ENCODE data around the gene TAB2. TPM values are rescaled to one million over a fixed set of nuclear protein-coding genes. Genes with fewer than 3 reads are reported as not detected.

TAB2 gene
- total RNA-seq, 1 donor from 2014 or later: 81.8 TPM

DNA sequence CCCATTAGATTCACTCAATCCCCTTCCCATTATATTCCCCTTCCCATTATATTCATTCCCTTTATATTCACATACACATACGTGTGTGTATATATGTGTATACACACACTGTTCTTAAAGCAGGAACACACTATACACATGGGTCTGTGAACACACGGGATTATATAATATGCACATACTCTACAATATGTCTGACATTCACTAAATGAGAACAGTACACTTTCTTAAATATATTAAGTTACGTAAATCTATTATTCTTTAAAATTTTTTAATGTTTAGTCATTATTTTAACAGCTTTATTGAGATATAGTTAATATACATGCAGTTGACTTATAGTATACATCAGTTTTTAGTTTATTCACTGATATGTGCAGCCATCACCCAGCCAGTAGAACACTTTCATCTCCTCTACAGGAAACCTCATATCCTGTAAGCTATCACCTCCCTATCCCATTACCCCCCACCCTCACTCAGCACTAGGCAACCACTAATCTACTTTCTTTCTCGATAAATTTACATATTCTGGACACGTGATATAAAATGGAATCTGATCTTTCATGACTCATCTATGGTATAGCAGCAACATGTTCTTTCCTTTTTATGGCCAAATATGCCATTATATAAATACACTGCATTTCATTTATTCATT is 68.6 kb downstream of the TAB2 start:
- no peak overlapping the region for H3K4me3 Mint-ChIP-seq (ENCODE audit: unreplicated experiment)
- no peak overlapping the region for H3K27ac ChIP-seq (ENCODE audit: low read depth, low read length)
- H3K79me2 ChIP-seq (ENCODE audit: insufficient read depth, low read length): peaks cover 75% of the 10 kb centered on the region
- no peak overlapping the region for H3K4me2 ChIP-seq (ENCODE audit: low read length)
- no peak overlapping the region for H2AFZ ChIP-seq (ENCODE audit: low read depth, low read length)
- no peaks in the 10 kb centered on the region for H3K27me3 Mint-ChIP-seq (ENCODE audit: low read depth, unreplicated experiment)
- H3K4me3 ChIP-seq (ENCODE audit: insufficient read depth, low read depth, low read length): no peak overlapping the region
- TF ChIP-seq EZH2 (IDR thresholded peaks at IDR 0.05; ENCODE audit: insufficient read depth, low read length): no peak
- TF ChIP-seq, protein P1, sequence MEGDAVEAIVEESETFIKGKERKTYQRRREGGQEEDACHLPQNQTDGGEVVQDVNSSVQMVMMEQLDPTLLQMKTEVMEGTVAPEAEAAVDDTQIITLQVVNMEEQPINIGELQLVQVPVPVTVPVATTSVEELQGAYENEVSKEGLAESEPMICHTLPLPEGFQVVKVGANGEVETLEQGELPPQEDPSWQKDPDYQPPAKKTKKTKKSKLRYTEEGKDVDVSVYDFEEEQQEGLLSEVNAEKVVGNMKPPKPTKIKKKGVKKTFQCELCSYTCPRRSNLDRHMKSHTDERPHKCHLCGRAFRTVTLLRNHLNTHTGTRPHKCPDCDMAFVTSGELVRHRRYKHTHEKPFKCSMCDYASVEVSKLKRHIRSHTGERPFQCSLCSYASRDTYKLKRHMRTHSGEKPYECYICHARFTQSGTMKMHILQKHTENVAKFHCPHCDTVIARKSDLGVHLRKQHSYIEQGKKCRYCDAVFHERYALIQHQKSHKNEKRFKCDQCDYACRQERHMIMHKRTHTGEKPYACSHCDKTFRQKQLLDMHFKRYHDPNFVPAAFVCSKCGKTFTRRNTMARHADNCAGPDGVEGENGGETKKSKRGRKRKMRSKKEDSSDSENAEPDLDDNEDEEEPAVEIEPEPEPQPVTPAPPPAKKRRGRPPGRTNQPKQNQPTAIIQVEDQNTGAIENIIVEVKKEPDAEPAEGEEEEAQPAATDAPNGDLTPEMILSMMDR (IDR thresholded peaks at IDR 0.05; ENCODE audit: insufficient read depth, low read depth, low read length): no peak
- H3K36me3 ChIP-seq (ENCODE audit: insufficient read depth, low read length): peaks cover 23% of the 10 kb centered on the region
- H3K4me1 ChIP-seq (ENCODE audit: insufficient read depth, low read length): no peaks in the 10 kb centered on the region
- FAIRE-seq: no peak
- H3K9me3 ChIP-seq (ENCODE audit: insufficient read depth, low read depth, low read length): no peaks in the 10 kb centered on the region
- H3K36me3 Mint-ChIP-seq (ENCODE audit: low read depth, unreplicated experiment): peaks cover 24% of the 10 kb centered on the region
- H4K20me1 ChIP-seq (ENCODE audit: insufficient read depth, low read length): peaks cover 57% of the 10 kb centered on the region
- H3K9me3 Mint-ChIP-seq (ENCODE audit: unreplicated experiment): peaks cover 3% of the 10 kb centered on the region
- H3K4me1 Mint-ChIP-seq (ENCODE audit: low read depth, unreplicated experiment): no peaks in the 10 kb centered on the region
- no peak overlapping the region for H3K9ac ChIP-seq (ENCODE audit: low read length)
- no peaks in the 10 kb centered on the region for H3K27me3 ChIP-seq (ENCODE audit: insufficient read depth, low read length)
- DNase-seq (ENCODE audit: low read depth): no peak
- no peak overlapping the region for H3K27ac Mint-ChIP-seq (ENCODE audit: unreplicated experiment)

GRCh38 chr6:149387779-149388512 is 70.4 kb downstream of the TAB2 start:
- TF ChIP-seq, protein P1 (IDR thresholded peaks at IDR 0.05; ENCODE audit: insufficient read depth, low read depth, low read length): no peak
- TF ChIP-seq EZH2 (IDR thresholded peaks at IDR 0.05; ENCODE audit: insufficient read depth, low read length): no peak
- Histone ChIP-seq H3K79me2 (ENCODE audit: insufficient read depth, low read length) (peaks cover 79% of the 10 kb centered on the region), H3K4me2 (ENCODE audit: low read length) (no peak overlapping the region), H3K36me3 (ENCODE audit: insufficient read depth, low read length) (peaks cover 28% of the 10 kb centered on the region), H4K20me1 (ENCODE audit: insufficient read depth, low read length) (peaks cover 57% of the 10 kb centered on the region), H3K9ac (ENCODE audit: low read length) (no peak overlapping the region), H3K9me3 (ENCODE audit: insufficient read depth, low read depth, low read length) (no peaks in the 10 kb centered on the region), H3K4me3 (ENCODE audit: insufficient read depth, low read depth, low read length) (no peak overlapping the region), H3K27me3 (ENCODE audit: insufficient read depth, low read length) (no peaks in the 10 kb centered on the region), H3K4me1 (ENCODE audit: insufficient read depth, low read length) (no peaks in the 10 kb centered on the region), H2AFZ (ENCODE audit: low read depth, low read length) (no peak overlapping the region), H3K27ac (ENCODE audit: low read depth, low read length) (no peak overlapping the region)
- DNase-seq (ENCODE audit: low read depth) (no peak), FAIRE-seq (no peak)
- peaks cover 3% of the 10 kb centered on the region for H3K9me3 Mint-ChIP-seq (ENCODE audit: unreplicated experiment)
- H3K4me1 Mint-ChIP-seq (ENCODE audit: low read depth, unreplicated experiment): peaks cover 6% of the 10 kb centered on the region
- no peak overlapping the region for H3K4me3 Mint-ChIP-seq (ENCODE audit: unreplicated experiment)
- H3K27ac Mint-ChIP-seq (ENCODE audit: unreplicated experiment): no peak overlapping the region
- peaks cover 26% of the 10 kb centered on the region for H3K36me3 Mint-ChIP-seq (ENCODE audit: low read depth, unreplicated experiment)
- no peaks in the 10 kb centered on the region for H3K27me3 Mint-ChIP-seq (ENCODE audit: low read depth, unreplicated experiment)
